GM19043 (cell line): ENCODE measurements around the gene TP53BP2.

ENCODE experiments used
- ATAC-seq: cut with Tn5 transposase; IDR thresholded peaks from one replicate; pipeline ENCODE4 v1.9.1; 2021; ENCODE audit warnings: low read depth; ENCODE audit not compliant: unreplicated experiment

The TP53BP2 gene

DNA sequence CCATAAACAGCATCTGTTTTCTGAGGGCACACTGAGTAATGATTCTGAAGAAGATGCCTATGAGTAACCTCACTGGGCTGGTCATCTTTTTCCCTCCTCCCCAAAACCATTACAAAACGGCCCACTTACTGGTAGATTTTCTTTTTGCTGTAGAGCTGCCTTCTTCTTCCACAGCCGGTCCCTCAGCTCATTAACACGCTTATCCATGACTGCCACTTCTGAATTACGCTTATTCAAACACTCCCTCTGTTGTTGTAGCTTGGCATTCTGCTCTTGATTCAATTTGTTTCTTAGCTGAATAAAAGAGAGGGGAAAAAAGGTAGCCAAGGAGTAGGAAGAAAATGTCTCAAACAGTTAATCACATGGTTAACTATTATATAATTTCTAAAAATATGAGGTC lies 43.1 kb downstream of the TP53BP2 start:
- ATAC-seq: no peak

DNA sequence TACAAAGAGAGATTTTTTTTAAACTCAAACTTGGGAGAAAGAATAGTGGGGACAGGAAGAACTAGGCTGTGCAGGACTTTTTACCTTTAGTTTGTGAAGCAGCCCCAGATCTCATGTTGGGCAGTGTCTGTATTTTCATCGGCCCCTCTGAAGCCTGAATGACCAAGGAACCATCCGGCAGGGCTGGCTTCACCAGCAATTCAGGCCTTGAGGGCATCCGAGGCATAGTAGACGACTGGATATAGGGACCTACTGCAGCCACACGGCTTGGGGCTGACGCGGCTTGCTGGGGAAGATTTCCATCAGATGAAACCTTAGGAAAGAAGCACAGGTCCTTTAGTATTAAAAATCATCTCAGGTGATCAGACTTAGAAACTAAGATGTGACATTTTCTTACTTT lies 43.7 kb downstream of the TP53BP2 start:
- ATAC-seq: no peak

DNA sequence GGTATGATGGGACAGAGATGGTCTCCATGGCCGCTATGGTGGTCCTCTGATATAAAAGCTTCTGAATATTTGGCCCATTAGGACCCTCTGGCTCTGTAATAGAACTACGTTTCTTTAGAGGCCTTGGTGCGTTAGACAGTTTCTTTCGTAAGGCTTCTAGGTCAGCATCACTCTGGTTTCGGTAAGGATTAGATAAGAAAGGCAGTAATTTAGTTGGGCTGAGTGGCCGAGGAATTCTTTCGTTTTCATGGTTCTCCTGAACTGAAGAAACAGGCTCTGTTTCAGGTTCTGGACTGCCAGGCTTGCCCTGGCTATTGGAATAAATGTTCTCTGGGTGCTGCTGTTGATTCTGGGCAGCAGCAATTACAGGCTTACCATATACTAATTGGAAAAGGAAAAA lies 49.5 kb downstream of the TP53BP2 start:
- ATAC-seq: no peak

DNA sequence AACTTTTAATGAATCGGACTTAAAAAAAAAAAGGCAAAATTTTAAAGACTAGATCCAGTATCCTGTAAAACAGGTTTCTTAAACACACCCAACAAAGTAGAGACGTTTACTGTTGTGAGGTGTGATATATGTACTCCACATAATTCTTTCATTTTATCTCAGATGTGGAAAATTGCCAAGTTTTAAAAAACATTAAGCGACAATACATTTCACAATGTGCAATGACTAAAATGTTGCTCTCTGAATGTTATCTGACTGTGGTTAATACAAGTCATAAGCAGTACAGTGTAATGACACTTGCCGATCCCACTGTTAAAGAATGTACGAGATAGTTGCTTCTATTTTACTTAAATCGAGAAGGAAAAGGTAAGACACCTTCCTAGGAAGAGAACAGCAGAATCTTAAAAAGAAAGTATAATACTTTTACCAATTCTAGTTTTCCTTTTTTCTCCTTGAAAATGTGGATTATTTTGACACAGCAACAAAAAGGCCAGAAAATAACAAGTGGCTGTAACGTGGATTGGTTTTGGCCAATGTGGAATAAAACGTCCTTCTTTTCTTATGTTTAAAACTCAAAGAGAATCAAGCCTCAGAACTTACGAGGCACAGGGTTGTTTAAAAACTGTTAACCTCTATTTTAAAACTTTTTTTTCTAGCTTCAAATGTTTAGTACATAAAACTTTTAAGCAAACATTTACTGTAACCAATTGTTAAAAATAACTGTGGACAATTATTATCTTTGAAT lies 51.4 kb downstream of the TP53BP2 start:
- no peak for ATAC-seq

DNA sequence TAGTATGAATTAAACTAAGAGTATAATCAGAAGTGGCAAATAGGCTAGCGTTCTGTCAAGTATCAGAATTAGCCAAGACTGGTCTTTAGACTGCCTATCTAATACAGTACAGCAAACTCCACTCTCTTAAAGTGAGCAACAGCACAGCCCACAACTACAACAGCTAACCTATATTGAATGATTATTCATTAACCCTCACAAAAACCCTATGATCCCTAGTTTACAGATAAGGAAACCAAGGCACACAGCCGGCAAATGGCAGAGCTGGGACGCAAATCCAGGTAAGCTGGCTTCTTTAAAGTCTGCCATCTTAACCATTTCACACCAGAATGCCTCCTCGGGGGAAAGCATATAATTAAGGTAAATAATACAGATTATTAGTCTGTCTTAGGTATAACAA lies 52.0 kb downstream of the TP53BP2 start:
- no peak for ATAC-seq

DNA sequence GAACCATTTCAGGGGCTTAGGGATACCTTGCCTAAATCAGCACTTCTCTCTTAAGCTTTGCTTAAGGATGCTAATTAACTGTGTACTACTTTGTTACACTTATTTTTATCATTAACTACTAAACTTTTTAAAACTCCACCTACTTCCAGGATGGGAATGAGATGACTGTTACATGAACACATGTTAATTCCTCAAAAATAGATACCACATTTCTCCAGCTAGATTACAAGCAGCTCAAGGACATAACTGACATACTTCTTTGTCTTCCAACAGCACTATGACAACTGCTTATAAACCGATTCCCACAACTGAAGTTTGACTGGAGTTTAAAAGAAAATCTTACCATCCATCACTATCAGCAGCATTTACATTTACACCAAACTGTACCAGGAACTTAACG lies 53.7 kb downstream of the TP53BP2 start:
- no peak for ATAC-seq

DNA sequence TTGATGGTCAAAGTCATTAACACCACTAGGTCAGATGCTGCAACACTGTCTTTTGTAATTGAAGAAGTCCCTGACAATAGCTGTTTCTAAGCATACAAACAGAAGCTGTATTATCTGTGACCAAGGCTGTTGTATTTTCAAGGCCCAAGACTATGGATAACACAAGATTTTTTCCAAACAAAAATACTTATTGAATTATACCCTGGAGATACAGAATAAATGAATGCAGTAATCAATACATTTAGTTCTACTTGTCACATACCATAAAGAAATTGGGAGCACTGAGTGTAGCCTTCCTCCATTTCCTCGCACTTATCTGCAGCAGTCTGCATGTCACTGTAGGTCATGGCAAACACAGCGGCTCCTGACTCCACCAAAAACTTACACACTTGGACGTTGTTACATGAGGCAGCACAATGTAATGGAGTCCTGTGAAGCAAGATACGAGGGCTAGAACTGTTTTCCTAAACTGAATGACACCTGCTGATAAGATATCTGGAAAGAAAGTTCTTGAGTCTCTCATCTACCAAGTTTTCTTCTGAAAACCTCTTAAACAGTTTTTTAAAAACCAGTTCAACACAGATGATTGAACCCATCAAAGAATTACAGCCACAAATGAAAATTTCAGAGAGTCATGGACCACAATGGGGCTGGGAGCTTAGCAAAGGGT lies 56.9 kb downstream of the TP53BP2 start:
- ATAC-seq: no peak

DNA sequence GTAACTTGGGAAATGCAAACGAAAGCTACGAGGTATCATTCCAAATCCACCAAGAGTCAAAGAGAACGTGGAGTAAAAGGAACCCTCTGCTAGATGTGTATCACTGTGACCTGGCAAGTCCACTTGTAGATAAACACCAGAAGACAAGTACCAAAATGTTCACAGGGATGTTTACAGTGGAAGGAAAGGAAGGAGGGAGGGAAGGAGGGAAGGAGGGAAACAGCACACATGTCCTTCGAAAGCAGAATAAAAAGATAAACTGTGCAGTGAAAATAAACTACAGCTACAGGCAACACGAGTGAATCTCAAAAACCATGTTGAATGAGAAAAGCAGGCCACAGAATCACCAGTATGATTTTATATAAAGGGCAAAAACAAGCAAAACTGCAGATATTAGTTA lies 59.9 kb downstream of the TP53BP2 start:
- ATAC-seq: no peak

DNA sequence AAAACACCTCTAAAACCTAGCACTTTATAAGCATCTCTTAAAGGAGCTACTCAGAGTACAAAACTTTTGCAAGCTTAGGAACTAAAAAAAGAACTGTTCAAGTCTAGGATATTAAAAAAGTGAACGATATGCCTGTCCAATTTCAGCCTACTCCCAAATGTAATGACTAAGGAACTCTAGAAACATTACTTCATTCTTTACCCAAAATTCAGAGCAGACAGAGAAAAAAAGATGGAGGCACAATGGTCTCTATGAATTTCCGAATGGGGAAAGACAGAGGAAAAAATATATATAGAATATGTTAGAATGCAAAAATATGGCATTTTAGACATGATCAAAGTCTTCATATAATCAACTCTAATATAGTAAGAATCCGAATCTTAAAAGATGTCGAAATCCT lies 61.2 kb downstream of the TP53BP2 start:
- ATAC-seq: no peak

DNA sequence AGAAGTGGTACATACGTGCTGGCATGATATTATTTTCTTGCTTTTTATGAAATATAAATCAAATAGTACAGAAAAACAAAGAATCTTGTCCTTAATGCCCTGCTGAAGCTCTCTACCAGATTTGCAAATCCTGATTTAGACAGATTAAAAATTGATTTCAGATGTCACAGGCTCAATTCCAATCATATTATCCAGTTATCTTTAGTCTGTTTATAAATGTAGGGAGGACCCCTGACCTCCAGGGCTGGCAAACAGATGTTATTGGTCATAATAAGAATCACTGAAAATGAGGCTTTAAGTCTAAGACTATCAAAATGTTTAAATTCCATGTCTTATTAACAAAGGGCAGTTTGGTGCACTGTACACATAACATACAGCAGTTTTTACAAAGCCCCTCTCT lies 62.1 kb downstream of the TP53BP2 start:
- ATAC-seq: no peak

DNA sequence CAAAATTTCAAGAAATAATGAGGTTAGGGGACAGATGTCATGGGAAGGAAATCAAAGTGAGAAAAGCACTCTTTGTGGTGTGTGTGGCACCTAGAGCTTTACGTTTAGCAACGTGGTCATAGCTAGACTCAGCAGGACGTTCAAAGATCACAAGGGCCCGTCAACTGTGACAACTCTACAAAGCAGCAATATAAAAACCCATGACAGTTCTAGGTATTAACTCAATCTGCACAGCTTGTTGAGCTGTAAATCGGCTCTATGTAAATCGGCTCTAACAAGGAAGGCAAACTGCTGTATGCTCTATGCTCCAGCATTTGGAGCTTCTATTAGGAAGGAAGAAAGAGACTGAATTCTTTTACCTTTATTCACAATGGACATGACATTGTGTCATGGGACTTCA lies 64.8 kb downstream of the TP53BP2 start:
- ATAC-seq: no peak

DNA sequence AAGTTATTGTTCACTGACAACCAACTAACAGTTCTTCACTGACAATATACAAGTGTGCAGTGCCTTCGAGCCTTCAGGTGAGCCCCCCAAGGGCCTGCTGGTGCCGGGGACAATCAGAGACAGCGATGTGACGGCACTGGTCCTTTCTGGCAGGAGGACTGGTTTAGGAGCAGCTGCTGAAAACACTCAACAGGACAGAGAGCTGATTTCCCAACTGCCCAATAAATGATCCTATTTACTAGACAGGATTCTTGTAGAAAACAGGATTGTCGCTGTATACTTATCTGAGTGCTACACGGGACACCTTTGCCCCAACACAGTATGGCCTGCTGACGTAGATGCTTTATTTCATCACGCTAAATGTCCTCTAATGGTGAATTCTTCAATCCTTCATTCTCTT lies 65.4 kb downstream of the TP53BP2 start:
- no peak for ATAC-seq

DNA sequence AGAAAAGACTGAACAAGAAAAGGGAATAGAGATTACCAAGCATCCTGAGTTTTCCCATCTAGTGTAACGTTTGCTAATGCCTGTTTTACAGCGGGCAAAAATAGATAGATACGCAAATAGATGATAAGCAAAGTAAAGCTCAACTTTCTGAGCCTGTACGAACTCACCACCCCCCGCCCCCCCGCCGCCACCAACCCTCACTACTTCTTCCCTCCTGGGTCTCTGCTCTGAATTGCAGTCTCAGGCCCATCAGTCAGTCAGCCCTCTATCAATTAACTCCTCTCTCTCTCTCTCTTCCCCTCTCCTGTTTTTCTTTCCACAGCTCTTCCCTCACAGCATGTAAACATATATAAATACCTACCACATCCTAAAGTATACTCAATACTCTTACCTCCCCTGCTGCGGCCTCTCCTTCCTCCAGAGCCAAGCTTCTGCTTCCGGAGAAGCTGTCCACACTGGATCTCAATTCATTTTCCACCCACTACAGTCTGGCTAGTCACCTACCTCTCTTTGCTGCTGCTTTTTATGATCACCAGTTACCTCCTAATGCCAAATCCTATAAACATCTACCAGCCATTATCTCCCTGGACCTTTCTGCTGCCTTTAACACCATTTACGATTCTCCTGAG lies 68.8 kb downstream of the TP53BP2 start:
- no peak for ATAC-seq

DNA sequence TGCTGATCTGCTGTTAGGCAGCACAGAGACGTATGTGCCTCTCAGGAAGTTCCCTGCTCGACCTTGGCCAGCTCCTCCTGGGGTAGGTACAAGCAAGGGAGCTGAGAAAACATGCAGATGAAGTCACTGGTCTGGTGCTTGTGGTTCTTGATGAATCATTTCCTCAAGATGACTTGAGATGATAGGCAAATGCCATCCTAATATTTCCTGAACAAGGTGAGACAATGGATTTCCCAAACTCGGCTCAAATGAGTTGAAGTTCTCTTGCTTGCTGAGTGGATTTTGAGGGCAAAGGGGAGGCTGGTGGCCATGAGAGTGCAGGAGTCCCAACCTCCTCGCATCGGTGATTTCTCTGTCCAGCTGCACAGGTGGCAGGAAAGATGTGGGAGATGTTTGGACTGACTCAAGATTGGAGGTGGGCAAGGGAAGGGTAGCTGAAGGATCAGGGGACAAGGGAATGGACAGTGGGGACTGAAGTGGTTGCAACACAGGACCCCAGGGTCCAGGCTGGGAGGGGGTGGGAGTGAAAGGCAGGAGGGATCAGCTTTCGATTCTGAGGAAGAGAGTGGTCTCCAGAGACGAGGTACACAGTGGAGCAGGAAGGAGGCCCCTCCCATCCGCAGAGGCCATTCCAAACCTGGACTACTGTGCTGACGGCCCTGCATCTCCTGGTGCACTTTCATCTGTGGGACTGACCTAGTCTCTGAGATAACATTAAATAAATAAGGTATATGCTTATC lies 69.5 kb downstream of the TP53BP2 start:
- ATAC-seq: peak; percentile 44

DNA sequence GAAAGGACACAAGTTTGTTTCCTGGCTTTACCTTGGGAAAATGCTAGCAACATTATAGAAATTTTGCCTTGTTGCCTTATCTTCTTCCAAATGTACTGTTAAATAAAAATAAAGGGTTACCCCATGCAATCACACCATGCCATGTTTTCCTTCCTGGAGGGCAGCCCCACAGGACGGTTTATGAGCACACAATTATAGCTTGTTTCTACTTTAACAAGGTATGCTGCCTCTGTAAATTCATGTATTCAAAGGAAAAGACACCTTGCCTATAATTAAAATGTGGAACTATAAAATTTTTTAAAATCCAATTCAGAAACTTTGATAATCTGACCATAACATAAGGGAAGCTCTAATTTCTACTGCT lies 70.1 kb downstream of the TP53BP2 start:
- no peak for ATAC-seq

DNA sequence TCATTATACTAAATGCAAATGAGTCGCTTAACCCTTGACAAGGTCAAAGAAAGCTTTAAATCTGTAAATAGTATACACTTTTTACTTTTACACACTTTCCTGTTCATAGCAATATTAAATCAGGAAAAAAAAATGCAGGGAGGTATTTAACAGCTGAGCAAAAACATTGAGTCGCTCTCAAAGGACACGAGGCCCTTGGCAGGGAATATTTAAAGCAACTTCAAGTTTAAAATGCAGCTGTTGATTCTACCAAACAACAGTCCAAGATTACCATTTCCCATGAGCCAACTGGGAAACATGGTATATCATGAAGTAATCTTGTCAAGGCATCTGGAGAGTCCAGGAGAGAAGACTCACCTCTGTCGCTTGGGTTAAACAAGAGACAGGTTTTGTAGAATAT lies 70.7 kb downstream of the TP53BP2 start:
- ATAC-seq: no peak

DNA sequence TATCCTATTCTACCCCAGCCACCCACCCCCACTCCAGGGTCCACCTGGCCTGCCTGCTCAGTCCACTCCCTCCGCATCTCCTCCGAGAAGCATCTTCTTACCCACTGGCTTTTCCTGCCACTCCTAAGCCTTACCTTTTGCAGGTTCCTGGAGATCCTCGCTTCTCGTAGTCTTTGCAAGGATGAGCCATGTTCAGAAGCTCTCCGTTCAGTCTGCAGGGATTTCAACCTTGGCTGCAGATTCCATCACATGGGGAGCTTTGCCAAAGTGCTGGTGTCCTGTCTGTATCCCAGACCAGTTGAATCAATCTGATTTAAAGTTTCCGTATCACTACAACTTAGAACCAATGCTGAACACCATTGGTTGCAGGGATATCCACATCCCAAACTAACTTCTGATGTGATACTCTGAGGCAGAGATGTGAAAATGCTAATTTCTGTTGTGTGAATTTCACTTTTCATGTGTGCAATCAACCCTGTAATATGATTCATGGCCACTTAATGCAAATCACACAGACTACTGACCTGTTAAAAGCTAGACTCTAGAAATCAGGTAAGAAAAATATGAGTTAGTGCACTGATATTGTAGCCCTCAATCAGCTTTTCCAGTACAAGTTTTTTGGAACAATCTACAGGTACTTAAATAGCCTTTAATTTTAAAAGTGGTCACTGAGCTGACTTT lies 71.5 kb downstream of the TP53BP2 start:
- ATAC-seq: no peak

DNA sequence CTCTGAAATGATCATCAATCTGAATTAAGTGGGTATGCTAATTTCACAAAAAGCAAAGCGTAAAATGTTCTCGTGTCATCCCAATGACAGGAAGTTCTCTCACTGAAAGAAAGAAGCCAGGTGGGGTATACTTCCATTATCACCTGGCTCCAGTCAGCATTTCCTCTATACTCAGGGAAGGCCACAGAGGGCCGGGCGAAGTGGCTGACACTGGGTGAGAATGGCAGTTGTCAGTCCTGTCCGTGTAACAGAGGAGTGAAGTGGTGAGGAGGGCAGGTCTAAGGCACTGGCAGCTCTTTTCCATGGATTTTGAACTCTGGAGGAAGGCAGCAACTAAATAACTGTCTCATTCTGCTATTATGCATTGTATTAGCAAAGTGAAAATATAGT lies 73.0 kb downstream of the TP53BP2 start:
- ATAC-seq: no peak

DNA sequence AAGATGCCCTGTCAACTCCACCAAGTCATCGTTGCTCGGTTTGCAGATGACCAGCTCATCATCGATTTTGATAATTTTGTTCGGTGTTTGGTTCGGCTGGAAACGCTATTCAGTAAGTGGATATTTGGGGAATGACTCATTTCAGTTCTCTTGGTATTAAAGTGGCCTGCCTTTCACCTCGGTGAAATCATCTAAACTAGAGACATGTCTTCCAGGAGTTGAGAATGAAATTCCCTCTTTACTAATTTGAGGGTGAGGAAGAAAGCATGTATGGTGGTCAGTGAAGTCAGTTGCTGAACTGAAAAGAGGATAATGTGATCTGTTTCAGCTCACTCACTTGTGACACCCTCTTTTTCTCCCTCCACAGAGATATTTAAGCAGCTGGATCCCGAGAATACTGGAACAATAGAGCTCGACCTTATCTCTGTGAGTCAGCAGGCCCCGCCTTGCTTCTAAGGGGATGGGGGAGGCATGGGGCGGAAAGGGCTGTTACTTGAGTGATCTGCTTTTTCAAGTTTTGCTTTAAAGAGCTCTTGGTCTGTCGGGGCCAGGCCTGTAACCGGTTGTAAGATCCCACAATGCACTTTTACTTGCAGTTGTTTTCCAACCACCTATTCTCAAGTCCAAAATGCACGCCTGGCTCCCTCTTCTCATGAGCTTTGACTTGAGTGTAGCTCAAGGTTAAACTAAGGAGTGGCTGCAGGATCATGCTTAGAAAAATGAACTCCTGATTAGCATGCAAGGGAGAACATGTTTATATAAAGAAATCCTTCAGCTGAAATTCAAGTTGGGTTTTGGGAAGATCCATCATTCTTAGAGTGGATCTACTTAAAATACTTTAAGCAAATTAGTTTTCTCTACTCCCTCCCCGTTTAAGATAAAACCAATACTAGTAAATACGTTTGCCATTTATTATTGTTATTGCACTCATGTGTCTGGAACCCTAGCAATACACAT lies 73.7 kb downstream of the TP53BP2 start:
- ATAC-seq: no peak

DNA sequence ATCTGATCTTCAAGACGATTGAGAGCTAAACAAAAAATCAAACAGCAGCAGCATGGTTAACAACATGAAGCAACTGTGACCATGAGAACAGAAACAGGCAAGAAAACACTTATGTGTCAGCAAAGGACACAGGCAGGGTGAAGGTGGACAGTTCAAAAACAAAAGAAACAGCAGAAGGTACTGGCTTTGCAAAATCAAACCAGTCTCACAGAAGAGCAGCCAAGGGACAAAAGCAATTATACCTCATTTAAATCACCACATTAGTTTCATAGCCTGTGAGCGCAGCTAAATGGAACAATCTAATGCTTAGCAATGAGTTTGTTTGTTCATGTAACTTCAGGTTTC lies 74.3 kb downstream of the TP53BP2 start:
- ATAC-seq: no peak
